Fibroblast of lung (primary cell): ENCODE results near the gene XKR7.

Experiments used
- CTCF ChIP-seq, 2 donors: IDR thresholded peaks in 1 of 2; conservative IDR thresholded peaks in 1 of 2; 1 replicate in 1 of 2; 2 replicates in 1 of 2; pipeline ENCODE4 v1.5.1; 2011 to 2012; ENCODE audit warnings: low read length in 2 of 2, control low read depth in 1 of 2, inconsistent platforms in 1 of 2, low read depth in 1 of 2, mild to moderate bottlenecking in 1 of 2
- EZH2 ChIP-seq: IDR thresholded peaks from 2 replicates; pipeline ENCODE4 v1.5.1; 2012; ENCODE audit warnings: low read length, control low read depth, mild to moderate bottlenecking; ENCODE audit errors: missing control alignments

- TF ChIP-seq CTCF (conservative IDR thresholded peaks at IDR 0.05 in 1 of 2, IDR thresholded peaks at IDR 0.05 in 1 of 2; ENCODE audit: low read depth in 1 of 2, low read length in 2 of 2) (no peak), EZH2 (no peak)
Observed at GRCh38 chr20:31949877-31950646, 17.9 kb upstream of the XKR7 start.
